BLaER1 (cell line): ENCODE measurements around the gene SRGAP2B.
"Not testable (repeated sequence)": the region's sequence is repeated elsewhere in the genome, so short reads cannot be mapped to it uniquely, and the experiment has no call there.

ENCODE experiments used
- H3K27ac ChIP-seq: shearing (Covaris generic); formaldehyde crosslinking; 2 replicates; pipeline ENCODE4 v1.8.1; 2022
- H3K27me3 ChIP-seq: shearing (Covaris generic); formaldehyde crosslinking; 2 replicates; pipeline ENCODE4 v1.8.1; 2022
- H3K36me3 ChIP-seq: shearing (Covaris generic); formaldehyde crosslinking; 2 replicates; pipeline ENCODE4 v1.8.1; 2022
- H3K4me1 ChIP-seq: shearing (Covaris generic); formaldehyde crosslinking; 2 replicates; pipeline ENCODE4 v1.8.1; 2022
- H3K4me2 ChIP-seq: shearing (Covaris generic); formaldehyde crosslinking; 2 replicates; pipeline ENCODE4 v1.8.1; 2022
- H3K4me3 ChIP-seq: shearing (Covaris generic); formaldehyde crosslinking; 2 replicates; pipeline ENCODE4 v1.8.1; 2022
- H3K9ac ChIP-seq: shearing (Covaris generic); formaldehyde crosslinking; 2 replicates; pipeline ENCODE4 v1.8.1; 2022
- H3K9me3 ChIP-seq: shearing (Covaris generic); formaldehyde crosslinking; 2 replicates; pipeline ENCODE4 v1.8.1; 2022
- H4K20me1 ChIP-seq: shearing (Covaris generic); formaldehyde crosslinking; 2 replicates; pipeline ENCODE4 v1.8.1; 2022

Gene SRGAP2B

GRCh38 chr1:145095284-145096057 is at the start of gene SRGAP2B, which contains the start of gene FAM72D:
TSS of gene SRGAP2B (minus strand) at chr1:145095328. CDS start at chr1:145092901, 2,427 bp downstream.
TSS of gene FAM72D (plus strand) at chr1:145095974. CDS start at chr1:145096848, 874 bp downstream.
- not testable (repeated sequence) for H3K36me3 ChIP-seq, H3K27me3 ChIP-seq, H3K4me2 ChIP-seq, H4K20me1 ChIP-seq, H3K4me1 ChIP-seq, H3K27ac ChIP-seq, H3K9me3 ChIP-seq, H3K9ac ChIP-seq
- peak within 1 kb of the TSS; percentile 61 for H3K4me3 ChIP-seq

- H3K36me3 ChIP-seq, H3K4me2 ChIP-seq, H3K27me3 ChIP-seq, H3K9ac ChIP-seq, H3K4me1 ChIP-seq, H3K27ac ChIP-seq, H3K9me3 ChIP-seq, H3K4me3 ChIP-seq, H4K20me1 ChIP-seq: not testable (repeated sequence)
Measured at GRCh38 chr1:145144264-145144913, 49.3 kb upstream of the SRGAP2B start.

GRCh38 chr1:145140549-145140948 is 45.4 kb upstream of the SRGAP2B start:
- not testable (repeated sequence) for H3K4me3 ChIP-seq, H4K20me1 ChIP-seq, H3K9me3 ChIP-seq, H3K27ac ChIP-seq, H3K9ac ChIP-seq, H3K36me3 ChIP-seq, H3K27me3 ChIP-seq, H3K4me1 ChIP-seq, H3K4me2 ChIP-seq

- H3K36me3 ChIP-seq, H3K9ac ChIP-seq, H3K4me2 ChIP-seq, H4K20me1 ChIP-seq, H3K4me1 ChIP-seq, H3K9me3 ChIP-seq, H3K27ac ChIP-seq, H3K27me3 ChIP-seq, H3K4me3 ChIP-seq: not testable (repeated sequence)
Measured at GRCh38 chr1:145134476-145134875, 39.3 kb upstream of the SRGAP2B start.

- H3K4me3 ChIP-seq, H3K36me3 ChIP-seq, H3K27ac ChIP-seq, H4K20me1 ChIP-seq, H3K27me3 ChIP-seq, H3K4me2 ChIP-seq, H3K9ac ChIP-seq, H3K9me3 ChIP-seq, H3K4me1 ChIP-seq: not testable (repeated sequence)
Measured at GRCh38 chr1:145128697-145129469, 33.8 kb upstream of the SRGAP2B start.

GRCh38 chr1:145127144-145127543 is 32.0 kb upstream of the SRGAP2B start:
- H3K4me2 ChIP-seq, H3K27ac ChIP-seq, H3K9ac ChIP-seq, H3K4me1 ChIP-seq, H3K4me3 ChIP-seq, H3K9me3 ChIP-seq, H4K20me1 ChIP-seq, H3K36me3 ChIP-seq, H3K27me3 ChIP-seq: not testable (repeated sequence)

GRCh38 chr1:145125112-145125511 is 30.0 kb upstream of the SRGAP2B start:
- not testable (repeated sequence) for H3K4me3 ChIP-seq, H3K4me1 ChIP-seq, H3K9me3 ChIP-seq, H3K36me3 ChIP-seq, H4K20me1 ChIP-seq, H3K27ac ChIP-seq, H3K27me3 ChIP-seq, H3K9ac ChIP-seq, H3K4me2 ChIP-seq

GRCh38 chr1:145123992-145124641 is 29.0 kb upstream of the SRGAP2B start:
- H3K27ac ChIP-seq, H3K36me3 ChIP-seq, H3K4me2 ChIP-seq, H3K27me3 ChIP-seq, H4K20me1 ChIP-seq, H3K9ac ChIP-seq, H3K9me3 ChIP-seq, H3K4me1 ChIP-seq, H3K4me3 ChIP-seq: not testable (repeated sequence)

- H3K27ac ChIP-seq, H4K20me1 ChIP-seq, H3K27me3 ChIP-seq, H3K4me2 ChIP-seq, H3K9ac ChIP-seq, H3K4me1 ChIP-seq, H3K9me3 ChIP-seq, H3K4me3 ChIP-seq, H3K36me3 ChIP-seq: not testable (repeated sequence)
Measured at GRCh38 chr1:145123062-145123395, 27.9 kb upstream of the SRGAP2B start.

- H3K9me3 ChIP-seq, H3K4me3 ChIP-seq, H3K27ac ChIP-seq, H3K9ac ChIP-seq, H3K36me3 ChIP-seq, H3K4me2 ChIP-seq, H4K20me1 ChIP-seq, H3K27me3 ChIP-seq, H3K4me1 ChIP-seq: not testable (repeated sequence)
Measured at GRCh38 chr1:145122344-145123061, 27.4 kb upstream of the SRGAP2B start.

GRCh38 chr1:145119842-145120241 is 24.7 kb upstream of the SRGAP2B start:
- not testable (repeated sequence) for H3K4me2 ChIP-seq, H3K9ac ChIP-seq, H3K27me3 ChIP-seq, H3K36me3 ChIP-seq, H3K9me3 ChIP-seq, H3K4me3 ChIP-seq, H4K20me1 ChIP-seq, H3K27ac ChIP-seq, H3K4me1 ChIP-seq

- not testable (repeated sequence) for H3K4me1 ChIP-seq, H4K20me1 ChIP-seq, H3K4me3 ChIP-seq, H3K9ac ChIP-seq, H3K9me3 ChIP-seq, H3K27ac ChIP-seq, H3K36me3 ChIP-seq, H3K4me2 ChIP-seq, H3K27me3 ChIP-seq
Measured at GRCh38 chr1:145115587-145116493, 20.7 kb upstream of the SRGAP2B start.

GRCh38 chr1:145114560-145115057 is 19.5 kb upstream of the SRGAP2B start:
- not testable (repeated sequence) for H3K4me3 ChIP-seq, H3K4me1 ChIP-seq, H3K27me3 ChIP-seq, H3K4me2 ChIP-seq, H4K20me1 ChIP-seq, H3K27ac ChIP-seq, H3K36me3 ChIP-seq, H3K9ac ChIP-seq, H3K9me3 ChIP-seq
